HG02571 (cell line): ENCODE results near the gene MTUS2.

Experiments used
- ATAC-seq: cut with Tn5 transposase; IDR thresholded peaks from one replicate; pipeline ENCODE4 v1.9.1; 2021; ENCODE audit warnings: mild to moderate bottlenecking, moderate library complexity; ENCODE audit not compliant: unreplicated experiment

MTUS2 gene

DNA sequence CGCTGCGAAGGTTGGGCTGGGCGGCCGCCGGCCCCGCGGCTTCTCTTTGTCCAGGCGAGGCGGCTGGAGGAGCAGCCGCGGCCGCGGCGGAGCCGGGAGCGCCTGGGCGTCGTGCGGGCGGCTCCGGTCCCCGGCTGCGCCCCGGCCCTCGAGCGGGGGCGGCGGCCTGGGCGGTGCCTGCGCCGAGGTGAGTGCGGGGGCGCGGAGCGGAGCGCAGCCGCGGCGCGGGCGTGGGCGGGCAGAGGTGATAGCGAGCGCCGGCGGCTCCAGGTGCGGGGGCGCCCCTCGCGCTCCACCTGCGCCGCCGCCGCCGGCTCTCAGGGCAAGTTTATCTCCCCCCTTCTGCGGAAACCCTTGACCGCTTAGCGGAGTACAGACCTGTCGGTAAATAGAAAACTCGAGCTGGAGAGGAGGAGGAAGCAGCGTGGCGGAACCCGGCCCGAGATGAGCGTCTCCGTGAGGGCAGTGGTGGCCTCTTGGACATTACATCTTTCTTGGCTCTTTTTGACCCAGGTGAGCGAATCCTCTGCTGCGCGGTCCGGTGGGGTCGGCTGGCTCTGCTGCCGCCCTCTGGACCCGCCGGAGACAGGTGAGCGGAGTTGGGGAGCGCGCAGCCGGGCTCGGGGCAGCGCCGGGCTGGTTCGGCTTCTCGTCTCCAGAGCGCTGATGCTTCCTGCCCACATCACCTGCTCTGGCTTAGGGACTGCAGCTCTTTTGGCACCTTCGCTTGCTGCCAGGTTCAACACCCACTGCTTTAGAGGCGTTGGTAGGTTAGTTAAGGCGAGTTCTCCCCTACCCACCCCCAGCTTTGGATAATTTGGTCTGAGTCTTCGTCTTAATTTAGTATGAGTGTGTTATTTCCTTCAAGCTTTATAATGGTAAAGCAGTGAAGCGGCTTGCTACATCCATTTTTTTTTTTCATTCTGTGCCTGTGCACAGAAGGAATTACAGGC, at the start of gene MTUS2:
Gene MTUS2 (plus strand): TSS at position 241 of the 953 bp plus-strand sequence.
- no peak for ATAC-seq

DNA sequence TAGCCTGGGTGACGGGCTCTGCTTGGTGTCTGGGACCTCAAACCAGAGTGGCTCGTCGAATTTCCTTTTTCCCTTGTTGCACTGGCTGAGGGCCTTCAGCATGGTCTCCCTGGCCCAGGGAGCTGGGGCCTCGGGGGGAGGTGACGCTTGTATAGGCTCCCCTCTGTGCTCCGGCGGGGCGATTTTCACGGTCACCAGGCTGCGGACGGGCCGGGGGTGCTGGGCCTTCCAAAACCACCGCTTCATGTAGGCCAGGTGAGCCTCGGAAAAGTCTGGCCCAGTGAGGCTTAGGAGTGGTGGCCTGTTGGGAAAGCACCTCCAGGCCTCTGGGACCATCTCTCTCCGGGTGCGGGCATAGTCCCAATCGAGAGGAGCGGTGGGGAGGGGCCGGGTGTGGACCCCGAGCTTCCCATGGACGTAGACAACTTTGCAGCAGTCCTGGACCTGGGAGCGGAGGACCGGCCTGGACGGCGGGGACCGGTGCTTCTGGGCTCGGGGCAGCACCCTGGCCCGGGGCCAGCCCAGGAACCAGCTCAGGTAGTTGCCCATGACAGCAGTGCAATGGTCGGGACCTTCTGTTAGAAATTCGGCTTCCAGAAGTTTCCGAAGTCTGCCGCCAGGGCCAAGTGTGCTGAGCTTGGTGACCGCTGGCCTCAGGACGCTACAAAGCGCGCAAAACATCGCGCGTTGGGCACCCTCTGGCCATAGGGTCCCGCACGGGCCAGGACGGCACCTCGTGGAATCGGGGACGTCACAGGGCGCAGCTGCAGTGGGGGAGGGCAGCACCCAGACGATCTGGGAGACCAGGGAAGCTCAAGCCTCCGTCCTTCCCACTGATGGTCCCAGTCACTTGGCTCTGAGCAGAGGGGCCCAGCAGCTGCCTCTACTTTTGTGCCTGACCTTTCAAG, 41.6 kb upstream of the MTUS2 start:
- no peak for ATAC-seq

DNA sequence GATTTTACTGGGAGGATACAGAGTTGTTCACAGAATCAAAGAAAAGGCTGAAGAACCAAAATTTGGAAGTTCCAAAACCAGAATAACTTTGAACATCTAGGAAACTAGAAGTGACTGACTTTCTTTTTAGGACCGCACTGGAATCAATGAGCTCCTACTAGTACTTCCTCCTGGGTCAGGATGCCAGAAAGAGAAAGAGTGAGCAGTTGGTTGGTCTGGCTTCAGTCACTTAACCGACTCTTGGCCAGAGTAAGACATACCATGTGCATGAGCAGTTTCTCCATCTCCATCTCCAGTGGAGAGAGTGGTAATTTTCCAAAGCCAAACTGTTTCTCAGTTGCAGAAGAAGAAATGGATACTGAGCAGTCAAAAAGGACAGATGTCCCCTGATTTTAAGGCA, 27.1 kb upstream of the MTUS2 start:
- no peak for ATAC-seq

DNA sequence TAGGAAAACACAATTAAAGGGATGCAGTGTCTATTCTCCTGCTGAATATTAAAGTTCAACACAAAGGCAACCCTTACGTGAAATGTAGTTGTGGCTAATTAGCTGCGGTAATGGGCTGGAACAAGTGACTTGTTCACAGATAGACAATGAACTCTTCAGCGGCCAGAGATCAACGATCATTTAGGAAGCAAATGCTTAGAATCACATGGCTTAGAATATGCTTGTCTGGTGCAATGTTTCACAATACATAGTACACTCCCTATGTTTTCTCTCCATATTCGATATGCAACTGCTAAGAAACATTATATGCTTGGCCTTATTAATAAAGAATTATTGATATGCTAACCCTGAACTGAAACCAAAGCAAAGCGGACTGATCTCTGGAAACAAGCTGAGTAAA, 25.7 kb upstream of the MTUS2 start:
- ATAC-seq, result no peak

DNA sequence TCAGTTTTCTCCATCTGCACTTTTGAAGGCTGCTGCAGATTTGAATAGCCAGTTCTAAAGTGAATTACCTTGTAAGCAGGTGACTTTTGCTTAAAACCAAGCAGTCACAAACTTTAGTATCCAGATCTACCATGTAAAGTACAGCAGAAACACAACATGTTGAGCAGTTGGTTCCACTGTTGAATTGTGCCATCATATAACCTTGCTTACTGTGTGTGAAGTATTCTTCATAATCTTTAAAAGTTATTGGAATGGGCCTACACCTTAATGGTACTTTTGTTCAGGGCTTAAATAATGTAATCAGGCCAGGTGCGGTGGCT, 23.2 kb upstream of the MTUS2 start:
- ATAC-seq, result no peak

DNA sequence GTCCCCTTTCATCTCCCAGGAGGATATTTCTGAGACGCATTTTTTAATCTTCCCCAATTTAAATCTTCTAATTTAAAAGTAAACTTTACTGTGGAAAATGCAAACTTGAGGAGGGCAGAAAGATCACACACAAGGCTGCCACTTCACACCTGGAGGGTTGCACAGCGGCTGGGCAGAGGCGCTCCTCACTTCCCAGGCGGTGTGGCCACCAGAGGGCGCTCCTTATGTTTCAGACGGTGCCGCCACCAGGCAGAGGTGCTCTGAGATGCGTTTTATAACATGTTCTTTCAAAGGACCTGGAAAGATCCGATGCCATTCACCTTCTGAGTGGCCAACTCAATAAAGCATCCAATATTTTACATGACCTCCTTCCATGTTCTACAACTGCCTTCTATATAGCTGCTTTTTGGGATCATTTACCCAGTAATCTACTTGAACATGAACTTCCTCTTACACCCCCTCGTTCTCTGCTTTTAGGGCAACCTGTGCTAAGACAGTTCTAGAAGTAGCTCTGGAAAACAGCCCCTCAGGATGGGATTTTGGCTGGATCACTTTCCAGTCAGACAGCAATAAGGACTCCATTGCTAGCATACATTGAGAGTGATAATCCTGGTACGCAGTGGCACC, 14.8 kb upstream of the MTUS2 start:
- no peak for ATAC-seq

DNA sequence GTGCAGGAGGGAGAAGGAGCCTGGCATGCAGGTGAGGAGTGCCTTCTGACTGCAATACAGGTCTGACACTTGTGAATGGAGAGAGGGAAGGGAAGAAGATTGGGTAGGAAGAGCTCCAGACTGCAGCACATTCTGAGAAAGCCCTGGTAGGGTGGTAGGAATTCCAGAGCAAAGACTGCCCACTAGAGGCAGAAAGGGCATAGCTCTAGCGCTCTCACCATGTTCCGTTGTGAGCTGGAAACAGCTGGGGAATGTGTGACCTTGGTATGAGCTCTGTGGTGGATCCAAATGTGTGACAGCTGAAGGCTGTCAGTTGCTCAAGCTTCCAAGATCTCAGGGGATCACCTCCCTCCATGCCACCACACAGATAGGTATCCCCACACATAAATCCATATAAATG, 2.9 kb upstream of the MTUS2 start:
- no peak for ATAC-seq

DNA sequence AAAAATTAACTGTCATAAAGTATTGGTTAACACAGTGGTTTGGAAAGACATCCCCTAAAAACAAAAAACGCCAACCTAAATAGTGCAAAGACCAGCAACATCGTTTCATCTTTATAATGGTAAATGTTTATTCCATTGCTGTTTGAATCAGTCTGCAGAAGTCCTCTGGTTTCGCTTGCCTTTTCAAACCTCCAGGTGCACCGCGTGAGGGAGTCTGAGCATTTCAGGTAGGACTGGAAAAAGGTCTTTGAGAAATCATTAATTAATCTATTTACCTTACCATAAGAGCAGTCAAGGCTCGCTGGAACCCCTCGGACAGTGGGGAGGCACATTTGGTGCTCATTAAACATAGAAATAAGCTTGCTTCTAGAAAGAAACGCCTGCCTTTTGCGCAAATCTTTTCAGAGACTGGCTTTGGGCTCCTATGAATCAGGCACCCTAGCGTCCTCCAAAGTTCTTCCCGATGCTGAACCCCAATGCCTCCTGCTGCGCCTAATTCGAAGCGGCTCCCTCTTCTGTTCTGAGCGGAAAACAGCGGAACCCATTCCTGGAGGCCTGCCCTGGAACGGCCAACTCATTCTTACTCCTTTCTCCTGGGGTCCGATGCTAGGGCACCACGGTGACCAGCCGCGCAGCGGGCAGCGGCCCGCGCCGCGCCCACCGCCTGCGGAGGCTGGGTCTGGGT, 951 bp upstream of the MTUS2 start:
- ATAC-seq, result no peak

DNA sequence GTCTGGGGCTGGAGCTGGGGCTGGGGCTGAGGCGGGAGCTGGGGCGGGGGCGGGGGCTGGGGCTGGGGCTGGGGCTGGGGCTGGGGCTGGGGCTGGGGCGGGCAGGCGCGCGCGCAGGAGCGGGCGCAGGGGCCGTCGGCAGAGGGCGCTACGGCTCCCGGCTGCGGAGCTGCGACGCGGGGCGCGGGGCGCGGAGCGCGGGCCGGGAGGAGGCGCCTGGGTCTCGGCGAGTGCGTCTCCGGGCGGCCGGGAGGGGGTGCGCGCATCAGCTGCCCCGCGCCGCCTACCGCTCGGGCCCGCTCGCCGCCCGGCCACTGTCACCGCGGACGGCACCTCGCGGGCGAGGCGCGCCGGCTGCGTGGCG, 422 bp upstream of the MTUS2 start:
- ATAC-seq, result no peak

DNA sequence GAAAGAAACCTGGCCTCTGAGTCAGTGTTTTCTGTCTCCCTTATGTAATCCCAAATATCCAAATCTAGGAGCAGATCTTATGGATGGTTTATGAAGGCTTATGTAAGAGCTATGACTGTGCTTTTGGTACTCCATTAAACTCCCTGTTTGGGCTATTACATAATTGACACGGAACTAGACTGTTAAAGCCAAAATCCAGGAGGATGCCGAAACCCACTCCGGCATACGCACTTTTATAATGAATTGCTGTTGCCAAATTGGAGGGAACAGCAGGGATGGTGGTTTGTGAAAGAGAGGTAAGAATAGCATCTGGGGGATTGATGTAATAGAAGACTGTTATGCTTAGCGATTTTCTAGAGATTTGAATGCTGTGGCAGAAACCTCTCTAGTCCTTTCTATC, 2.0 kb downstream of the MTUS2 start:
- ATAC-seq, result no peak

DNA sequence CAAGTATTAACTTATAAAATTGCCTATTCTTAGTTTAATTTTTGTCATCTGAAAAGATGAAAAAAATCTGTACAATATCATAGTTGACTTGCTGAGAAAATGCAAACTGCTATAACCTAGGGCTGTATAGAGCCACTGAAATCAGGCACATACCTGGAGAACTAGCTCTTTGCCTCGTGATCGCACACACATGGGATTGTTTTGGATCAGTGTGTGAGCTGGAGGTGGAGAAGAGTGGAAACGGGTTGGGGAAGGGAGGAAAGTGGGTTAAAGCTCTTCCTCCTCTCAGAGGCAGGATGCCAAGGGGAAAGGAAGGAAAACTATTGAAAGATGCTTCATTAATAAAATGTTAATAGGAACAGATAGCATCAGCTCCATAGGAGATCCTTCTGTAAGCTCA, 2.7 kb downstream of the MTUS2 start:
- ATAC-seq, result no peak

DNA sequence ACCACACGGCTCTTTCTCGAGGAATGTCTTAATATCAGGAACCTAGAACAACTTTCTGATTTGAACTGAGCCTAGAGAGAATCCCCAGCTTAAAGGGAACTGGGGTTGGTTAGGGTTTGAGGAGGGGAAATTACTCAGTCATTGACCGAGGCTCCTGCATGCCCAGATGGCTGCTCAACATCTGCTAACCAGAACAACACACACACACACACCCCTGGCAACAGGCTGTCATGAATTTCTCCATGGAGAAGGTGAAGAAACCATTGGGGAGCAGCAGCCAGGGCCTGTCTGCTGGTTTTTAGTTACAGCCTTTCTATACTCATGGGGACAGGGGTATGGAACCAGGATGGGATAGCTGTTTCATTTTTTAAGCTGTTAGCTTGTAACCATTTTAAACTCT, 5.2 kb downstream of the MTUS2 start:
- ATAC-seq, result no peak

DNA sequence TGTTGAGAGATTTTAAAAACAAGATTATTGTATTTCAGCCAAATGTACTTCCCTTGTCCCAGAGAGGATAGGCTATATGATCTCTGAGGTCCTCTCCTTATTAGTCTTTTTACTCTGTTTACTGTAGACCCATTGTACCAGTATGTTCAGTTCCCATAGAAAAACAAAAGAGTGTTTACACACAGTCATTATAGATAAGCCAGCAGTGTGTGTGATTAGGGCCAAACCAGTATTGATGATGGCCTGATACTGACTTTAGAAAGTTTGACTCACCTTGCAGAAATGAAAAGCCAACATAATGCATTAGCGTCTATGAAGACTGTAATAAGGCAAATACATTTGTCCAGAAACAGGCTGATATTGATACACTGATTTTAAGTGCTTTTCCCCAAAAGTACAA, 6.2 kb downstream of the MTUS2 start:
- no peak for ATAC-seq

DNA sequence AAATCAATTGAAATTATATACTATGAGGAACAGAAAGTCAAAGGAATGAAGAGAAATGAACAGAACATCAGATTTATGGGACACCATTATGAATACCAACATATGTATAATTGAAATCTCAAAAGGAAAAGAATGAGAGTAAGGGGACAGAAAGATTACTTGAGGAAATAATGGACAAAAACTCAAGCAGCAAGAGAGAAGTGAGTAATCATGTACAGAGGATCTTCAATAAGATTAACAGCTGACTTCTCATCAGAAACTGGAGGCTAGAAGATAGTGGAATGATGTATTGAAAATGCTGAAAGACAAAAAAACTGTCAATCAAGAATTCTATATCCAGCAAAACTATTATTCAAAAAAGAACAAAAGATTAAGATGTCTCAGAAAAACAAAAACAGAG, 10.4 kb downstream of the MTUS2 start:
- no peak for ATAC-seq

DNA sequence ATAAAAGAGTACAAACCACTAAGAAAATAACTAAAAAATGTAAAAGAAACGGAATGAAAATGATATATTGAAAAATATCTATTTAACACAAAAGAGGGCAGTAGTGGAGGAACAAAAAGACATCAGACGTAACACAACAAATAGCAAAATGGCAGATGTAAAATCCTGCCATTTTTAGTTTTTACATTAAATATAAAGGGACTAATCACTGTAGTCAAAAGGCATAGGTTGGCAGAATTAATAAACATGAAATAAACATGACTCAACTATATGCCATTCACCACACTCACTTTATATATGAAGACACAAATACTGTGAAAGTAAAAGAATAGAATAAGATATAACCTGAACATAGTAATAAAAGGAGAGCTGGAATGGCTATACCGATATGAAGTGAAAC, 11.0 kb downstream of the MTUS2 start:
- ATAC-seq, result no peak

DNA sequence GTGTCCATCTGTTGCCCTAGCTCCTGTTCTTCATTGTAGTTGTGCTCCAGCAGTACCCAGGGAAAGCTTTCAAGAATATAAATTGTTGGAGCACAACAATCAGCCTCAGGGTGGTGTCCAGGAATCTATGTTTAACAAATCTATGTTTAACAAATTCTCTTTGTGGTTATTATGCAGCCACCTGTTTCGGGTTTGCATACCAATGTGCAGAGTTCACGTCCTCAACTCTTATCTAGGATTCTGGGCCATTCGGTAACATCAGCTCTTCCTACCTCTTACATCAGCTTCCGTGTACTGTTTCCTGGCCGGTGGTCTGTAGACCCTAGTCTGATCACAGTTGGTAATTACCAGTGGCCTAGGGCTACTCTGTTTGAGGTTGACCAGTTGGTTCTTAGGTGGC, 17.0 kb downstream of the MTUS2 start:
- ATAC-seq, result no peak

DNA sequence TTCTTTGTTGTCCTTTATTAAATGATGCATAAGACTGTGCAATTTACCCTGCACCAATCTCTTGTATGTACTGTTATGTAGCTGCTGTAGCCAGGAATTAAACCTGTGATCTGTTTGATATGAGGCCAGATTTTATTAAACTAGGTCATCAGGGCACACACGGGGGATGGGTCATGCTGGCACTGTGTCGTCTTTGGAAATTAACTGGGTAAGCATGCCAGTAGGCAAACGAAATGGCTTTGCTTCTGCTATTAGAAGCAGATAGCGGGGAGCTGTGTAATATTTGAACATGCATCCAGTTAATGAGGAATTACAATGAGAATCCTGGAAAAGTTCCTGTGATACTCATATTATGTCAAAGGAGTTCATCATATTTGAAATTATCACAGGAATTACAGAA, 23.5 kb downstream of the MTUS2 start:
- ATAC-seq, result no peak

DNA sequence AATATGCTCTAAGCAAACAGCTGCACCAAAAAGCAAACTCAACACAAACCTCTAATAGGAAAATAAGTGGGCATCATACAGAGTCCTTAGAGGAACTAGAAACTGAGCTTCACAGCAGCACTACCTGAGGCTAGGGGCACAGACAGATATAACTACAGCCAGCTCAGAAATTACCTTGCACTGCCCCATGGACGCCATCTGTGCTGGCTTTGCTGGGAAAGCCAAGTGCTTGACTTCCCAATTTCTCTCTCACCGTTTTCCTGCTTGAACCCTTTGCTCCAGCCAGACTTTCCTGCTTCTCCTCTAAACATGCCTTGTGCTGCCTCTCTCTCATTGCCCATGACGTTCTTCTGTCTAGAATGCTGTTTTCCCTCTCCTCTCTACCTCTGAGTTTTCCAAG, 29.3 kb downstream of the MTUS2 start:
- ATAC-seq, result no peak

DNA sequence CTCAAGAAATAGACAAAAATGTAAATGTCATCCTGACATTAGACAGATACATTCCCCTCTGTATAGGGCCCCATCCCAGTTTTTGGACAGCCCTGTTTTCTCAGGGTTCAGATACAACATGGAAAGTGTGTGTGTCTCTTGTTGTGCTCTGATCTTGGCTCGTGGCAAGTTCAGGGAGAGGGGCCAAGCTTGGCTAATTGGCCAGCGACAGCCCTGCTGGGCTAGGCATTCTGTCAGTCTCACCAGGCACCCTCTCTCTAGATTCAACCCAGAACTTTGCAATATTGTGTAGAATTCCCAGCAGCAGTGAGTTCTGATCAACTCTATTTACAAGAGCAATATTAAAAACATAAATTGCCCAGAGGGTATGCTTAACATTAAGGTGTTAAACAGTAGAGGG, 30.1 kb downstream of the MTUS2 start:
- no peak for ATAC-seq

DNA sequence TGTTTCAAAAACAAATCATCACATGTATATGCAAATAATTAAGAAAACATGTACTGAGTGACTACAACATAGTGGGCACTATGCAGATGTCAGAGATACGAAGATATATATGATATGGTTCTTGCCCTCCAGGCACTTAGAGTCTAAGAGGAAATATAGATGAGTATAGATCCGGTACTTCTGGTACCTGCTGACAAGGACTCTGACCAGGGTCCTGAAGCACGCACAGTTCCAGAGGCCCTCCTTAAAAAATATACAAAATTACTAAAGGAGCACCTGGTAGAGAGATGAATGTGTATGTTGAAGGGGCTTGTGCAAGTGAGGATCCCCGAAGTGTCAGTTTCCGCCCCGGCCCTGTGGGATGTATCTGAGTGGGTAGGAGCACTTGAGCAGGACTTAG, 31.3 kb downstream of the MTUS2 start:
- no peak for ATAC-seq

DNA sequence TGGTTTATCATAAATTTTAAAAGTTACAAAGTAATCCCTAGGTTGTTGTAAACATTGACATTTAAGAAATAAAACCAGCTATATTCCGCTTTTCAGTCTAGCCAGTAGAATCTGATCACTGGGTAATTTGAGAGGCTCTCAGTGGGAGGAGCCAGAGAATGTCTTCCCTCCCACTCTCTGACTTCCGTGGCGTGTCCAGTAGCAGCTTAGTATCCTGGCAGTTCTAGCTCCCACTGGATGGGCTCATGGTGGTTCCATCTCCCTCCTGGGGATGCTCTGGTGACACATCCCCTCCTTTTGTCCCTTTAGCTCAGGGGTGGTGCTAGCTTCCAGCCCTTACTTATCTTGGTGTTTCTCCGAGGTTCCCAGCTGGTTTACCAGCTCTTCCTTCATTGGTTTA, 34.5 kb downstream of the MTUS2 start:
- no peak for ATAC-seq
